Astrocyte (in vitro differentiated cells and primary cell): Measurements from ENCODE around the gene DISC1.

Experiments
- EZH2 ChIP-seq: IDR thresholded peaks from 2 replicates; pipeline ENCODE4 v1.6.1; 2012; ENCODE audit warnings: mild to moderate bottlenecking, low read length, inconsistent platforms; ENCODE audit not compliant: insufficient read depth
- TF ChIP-seq, protein P1 (sequence below): IDR thresholded peaks from 2 replicates; pipeline ENCODE4 v1.5.1; 2011; ENCODE audit warnings: low read depth, mild to moderate bottlenecking, inconsistent platforms, low read length, moderate library complexity; ENCODE audit not compliant: insufficient read depth

DNA sequence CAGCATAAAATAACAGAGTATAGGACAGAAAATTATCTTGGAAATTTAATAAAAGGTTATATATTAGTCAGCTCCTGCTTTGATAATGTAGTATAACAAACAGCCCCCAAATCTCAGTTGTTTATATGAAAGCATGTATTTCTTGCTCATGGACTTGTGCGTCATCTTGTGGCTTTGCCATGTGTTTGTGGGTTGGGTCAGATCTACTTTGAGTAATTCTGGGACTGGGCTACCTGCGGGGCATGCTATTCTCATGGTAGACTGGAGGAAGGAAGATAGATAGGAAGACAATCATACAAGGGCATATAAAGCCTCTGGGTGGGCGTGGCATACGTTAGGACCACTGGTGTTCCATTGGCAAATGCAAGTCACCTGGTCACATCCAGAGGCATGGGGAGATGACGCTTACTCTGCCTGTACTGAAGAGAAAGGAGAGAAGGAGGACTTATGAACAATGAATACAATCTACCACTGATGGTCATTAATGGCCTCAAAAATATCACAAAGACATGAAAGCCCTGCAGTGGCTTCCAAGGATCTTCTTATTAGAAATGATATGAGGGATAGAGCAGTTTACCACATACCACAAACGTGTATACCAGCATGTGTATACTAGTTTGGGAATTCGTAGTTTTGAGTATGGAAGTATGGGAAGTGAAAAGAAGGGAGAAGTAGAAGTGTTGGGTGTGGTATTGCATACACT, 267.0 kb downstream of the DISC1 start:
- TF ChIP-seq, protein P1, sequence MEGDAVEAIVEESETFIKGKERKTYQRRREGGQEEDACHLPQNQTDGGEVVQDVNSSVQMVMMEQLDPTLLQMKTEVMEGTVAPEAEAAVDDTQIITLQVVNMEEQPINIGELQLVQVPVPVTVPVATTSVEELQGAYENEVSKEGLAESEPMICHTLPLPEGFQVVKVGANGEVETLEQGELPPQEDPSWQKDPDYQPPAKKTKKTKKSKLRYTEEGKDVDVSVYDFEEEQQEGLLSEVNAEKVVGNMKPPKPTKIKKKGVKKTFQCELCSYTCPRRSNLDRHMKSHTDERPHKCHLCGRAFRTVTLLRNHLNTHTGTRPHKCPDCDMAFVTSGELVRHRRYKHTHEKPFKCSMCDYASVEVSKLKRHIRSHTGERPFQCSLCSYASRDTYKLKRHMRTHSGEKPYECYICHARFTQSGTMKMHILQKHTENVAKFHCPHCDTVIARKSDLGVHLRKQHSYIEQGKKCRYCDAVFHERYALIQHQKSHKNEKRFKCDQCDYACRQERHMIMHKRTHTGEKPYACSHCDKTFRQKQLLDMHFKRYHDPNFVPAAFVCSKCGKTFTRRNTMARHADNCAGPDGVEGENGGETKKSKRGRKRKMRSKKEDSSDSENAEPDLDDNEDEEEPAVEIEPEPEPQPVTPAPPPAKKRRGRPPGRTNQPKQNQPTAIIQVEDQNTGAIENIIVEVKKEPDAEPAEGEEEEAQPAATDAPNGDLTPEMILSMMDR = no peak
- TF ChIP-seq EZH2 = no peak
